ENCODE results near the gene PLEKHB1. TPM values are rescaled to one million over a fixed set of nuclear protein-coding genes. Genes with fewer than 3 reads are reported as not detected.

PLEKHB1 gene
- total RNA-seq, 6 experiments from 2014 or later = 0.42 to 2.1 (median 0.96) TPM

- ATAC-seq (peak in 3 of 4 donors; percentile 5 to 25 (median 7)), DNase-seq (no peak)
- Histone ChIP-seq H3K27ac (no peak overlapping the region), H3K9me3 (no peaks in the 10 kb centered on the region), H3K4me3 (peak overlapping the region in 1 of 3 donors; percentile 41), H3K4me1 (peaks cover 0 to 10% (median 0%) of the 10 kb centered on the region in 4 donors), H3K27me3 (no peaks in the 10 kb centered on the region), H3K36me3 (no peaks in the 10 kb centered on the region)
- WGBS (ENCODE audit: insufficient coverage, low coverage, low lambda C conversion rate, missing lambda C conversion rate) = no CpG with 5 or more reads among the region's 25 CpGs
- no peak for TF ChIP-seq POLR2A (IDR thresholded peaks at IDR 0.05)
- TF ChIP-seq, protein P1, sequence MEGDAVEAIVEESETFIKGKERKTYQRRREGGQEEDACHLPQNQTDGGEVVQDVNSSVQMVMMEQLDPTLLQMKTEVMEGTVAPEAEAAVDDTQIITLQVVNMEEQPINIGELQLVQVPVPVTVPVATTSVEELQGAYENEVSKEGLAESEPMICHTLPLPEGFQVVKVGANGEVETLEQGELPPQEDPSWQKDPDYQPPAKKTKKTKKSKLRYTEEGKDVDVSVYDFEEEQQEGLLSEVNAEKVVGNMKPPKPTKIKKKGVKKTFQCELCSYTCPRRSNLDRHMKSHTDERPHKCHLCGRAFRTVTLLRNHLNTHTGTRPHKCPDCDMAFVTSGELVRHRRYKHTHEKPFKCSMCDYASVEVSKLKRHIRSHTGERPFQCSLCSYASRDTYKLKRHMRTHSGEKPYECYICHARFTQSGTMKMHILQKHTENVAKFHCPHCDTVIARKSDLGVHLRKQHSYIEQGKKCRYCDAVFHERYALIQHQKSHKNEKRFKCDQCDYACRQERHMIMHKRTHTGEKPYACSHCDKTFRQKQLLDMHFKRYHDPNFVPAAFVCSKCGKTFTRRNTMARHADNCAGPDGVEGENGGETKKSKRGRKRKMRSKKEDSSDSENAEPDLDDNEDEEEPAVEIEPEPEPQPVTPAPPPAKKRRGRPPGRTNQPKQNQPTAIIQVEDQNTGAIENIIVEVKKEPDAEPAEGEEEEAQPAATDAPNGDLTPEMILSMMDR (IDR thresholded peaks at IDR 0.05) = no peak
- intact Hi-C loops (cut with DNase I) = no loop called here
Measured at GRCh38 chr11:73660497-73661034, 14.2 kb downstream of the PLEKHB1 start.

GRCh38 chr11:73661035-73661628, 14.8 kb downstream of the PLEKHB1 start:
- Histone ChIP-seq H3K4me1 (peaks cover 0 to 10% (median 0%) of the 10 kb centered on the region in 4 donors), H3K27me3 (no peaks in the 10 kb centered on the region), H3K4me3 (peak overlapping the region in 1 of 3 donors; percentile 41), H3K9me3 (no peaks in the 10 kb centered on the region), H3K27ac (no peak overlapping the region), H3K36me3 (no peaks in the 10 kb centered on the region)
- WGBS (ENCODE audit: insufficient coverage, low coverage, low lambda C conversion rate, missing lambda C conversion rate) = 5% methylated on average over 13 of the region's 40 CpGs
- TF ChIP-seq, protein P1 (IDR thresholded peaks at IDR 0.05) = peak; percentile 97 to 99 (median 98)
- TF ChIP-seq POLR2A (IDR thresholded peaks at IDR 0.05) = no peak
- ATAC-seq (peak; percentile 98 to 99 (median 98)), DNase-seq (peak; percentile 86 to 92 (median 89))
- intact Hi-C loops (cut with DNase I) = no loop called here

GRCh38 chr11:73662445-73663157, 16.2 kb downstream of the PLEKHB1 start:
- Histone ChIP-seq H3K4me3 (no peak overlapping the region), H3K27me3 (no peaks in the 10 kb centered on the region), H3K4me1 (peaks cover 0 to 10% (median 0%) of the 10 kb centered on the region in 4 donors), H3K9me3 (no peaks in the 10 kb centered on the region), H3K27ac (no peak overlapping the region), H3K36me3 (no peaks in the 10 kb centered on the region)
- no peak for TF ChIP-seq POLR2A (IDR thresholded peaks at IDR 0.05)
- TF ChIP-seq, protein P1 (IDR thresholded peaks at IDR 0.05) = no peak
- intact Hi-C loops (cut with DNase I) = no loop called here
- WGBS (ENCODE audit: insufficient coverage, low coverage, low lambda C conversion rate, missing lambda C conversion rate) = 60% methylated on average over 2 of the region's 3 CpGs
- no peak for DNase-seq
- no peak for ATAC-seq

DNA sequence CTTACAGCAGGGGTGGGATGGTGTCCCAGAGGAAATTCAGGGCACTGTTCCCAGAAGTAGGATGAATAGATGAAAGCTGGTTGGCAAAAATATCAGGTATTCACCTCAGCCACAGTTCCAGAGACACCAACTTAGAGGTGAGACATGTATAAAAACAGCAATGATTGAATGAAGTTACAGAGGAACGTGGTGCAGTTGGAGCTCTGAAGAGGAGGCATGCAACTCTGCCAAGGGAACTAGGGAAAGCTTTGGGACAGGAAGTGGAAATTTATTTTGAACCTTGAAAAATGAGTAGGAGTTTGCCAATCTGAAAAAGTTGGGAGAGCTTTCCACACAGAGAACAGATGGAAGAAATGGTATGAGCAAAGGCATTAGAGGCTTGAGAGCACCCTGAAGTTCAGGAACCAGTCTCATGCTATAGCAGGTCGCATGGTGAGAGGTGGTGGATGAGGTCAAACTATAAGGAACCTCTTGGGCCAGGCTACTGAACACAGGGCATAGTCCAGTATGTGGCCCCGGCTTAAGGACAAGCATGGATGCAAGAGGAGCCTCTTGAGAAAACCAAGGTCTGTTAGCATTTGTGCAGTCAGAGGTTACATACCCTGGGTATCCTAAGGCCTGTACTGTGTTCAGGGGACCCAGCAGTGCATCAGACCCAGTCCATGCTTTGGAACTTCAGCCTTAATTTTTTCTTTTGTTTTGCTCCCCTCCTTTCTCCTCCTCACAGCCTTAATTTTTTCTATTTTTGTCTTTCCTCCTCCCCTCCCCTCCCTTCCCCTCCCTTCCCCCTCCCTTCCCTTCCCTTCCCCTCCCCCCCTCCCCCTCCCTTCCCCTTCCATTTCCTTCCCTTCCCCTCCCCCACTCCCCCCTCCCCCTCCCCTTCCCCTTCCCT, 17.5 kb downstream of the PLEKHB1 start:
- H3K4me1 ChIP-seq = peaks cover 0 to 10% (median 0%) of the 10 kb centered on the region in 4 donors
- H3K4me3 ChIP-seq = no peak overlapping the region
- intact Hi-C loops (cut with DNase I) = no loop called here
- no peak overlapping the region for H3K27ac ChIP-seq
- H3K36me3 ChIP-seq = no peaks in the 10 kb centered on the region
- ATAC-seq (no peak), DNase-seq (no peak)
- no peaks in the 10 kb centered on the region for H3K27me3 ChIP-seq
- TF ChIP-seq, protein P1 (IDR thresholded peaks at IDR 0.05) = no peak
- no peak for TF ChIP-seq POLR2A (IDR thresholded peaks at IDR 0.05)
- H3K9me3 ChIP-seq = no peaks in the 10 kb centered on the region
- WGBS (ENCODE audit: insufficient coverage, low coverage, low lambda C conversion rate, missing lambda C conversion rate) = 70% methylated on average over 2 of the region's 3 CpGs

All from right lobe of liver (tissue), 6 donors.